HG02970 (cell line): ENCODE data around the gene CELF2.
A peak's percentile ranks its signal among the peaks of the same experiment; 100 is the strongest.

Source experiments
- ATAC-seq: cut with Tn5 transposase; IDR thresholded peaks from one replicate; pipeline ENCODE4 v1.9.1; 2021; ENCODE audit warnings: mild to moderate bottlenecking, moderate library complexity, moderate number of reproducible peaks; ENCODE audit not compliant: unreplicated experiment, low FRiP score

Gene CELF2

GRCh38 chr10:11189582-11190376 is 172.1 kb downstream of the CELF2 start:
- ATAC-seq, result no peak

GRCh38 chr10:11191190-11191589 is 173.5 kb downstream of the CELF2 start:
- ATAC-seq, result no peak

GRCh38 chr10:11191678-11192077 is 174.0 kb downstream of the CELF2 start:
- no peak for ATAC-seq

GRCh38 chr10:11192304-11193000 is 174.8 kb downstream of the CELF2 start:
- ATAC-seq, result no peak

GRCh38 chr10:11193001-11193551 is 175.4 kb downstream of the CELF2 start:
- ATAC-seq, result no peak

GRCh38 chr10:11194859-11195586 is 177.4 kb downstream of the CELF2 start:
- ATAC-seq, result no peak

GRCh38 chr10:11195623-11196022 is 178.0 kb downstream of the CELF2 start:
- no peak for ATAC-seq

GRCh38 chr10:11197266-11197712 is 179.6 kb downstream of the CELF2 start:
- ATAC-seq, result no peak

GRCh38 chr10:11197878-11198277 is 180.2 kb downstream of the CELF2 start:
- no peak for ATAC-seq

GRCh38 chr10:11201911-11202310 is 184.2 kb downstream of the CELF2 start:
- ATAC-seq, result no peak

- no peak for ATAC-seq
Measured at GRCh38 chr10:11204351-11204942, 186.8 kb downstream of the CELF2 start.

- ATAC-seq, result no peak
Measured at GRCh38 chr10:11205030-11205772, 187.5 kb downstream of the CELF2 start.

- ATAC-seq, result no peak
Measured at GRCh38 chr10:11206676-11207559, 189.2 kb downstream of the CELF2 start.

- ATAC-seq, result no peak
Measured at GRCh38 chr10:11207560-11207844, 189.8 kb downstream of the CELF2 start.

- ATAC-seq, result no peak
Measured at GRCh38 chr10:11208243-11208642, 190.6 kb downstream of the CELF2 start.

GRCh38 chr10:11208908-11209829 is 191.5 kb downstream of the CELF2 start:
- peak; percentile 54 for ATAC-seq

- ATAC-seq, result peak; percentile 18
Measured at GRCh38 chr10:11209830-11210181, 192.1 kb downstream of the CELF2 start.
